Measurements from ENCODE around the gene SNX5. TPM values are rescaled to one million over a fixed set of nuclear protein-coding genes. Genes with fewer than 3 reads are reported as not detected.

Gene SNX5
- total RNA-seq, 4 donors from 2014 or later = 247 to 346 (median 270) TPM

GRCh38 chr20:17928211-17928611 lies 40.4 kb downstream of the SNX5 start:
- no peaks in the 10 kb centered on the region for H3K27me3 ChIP-seq
- DNase-seq = no peak
- H3K4me3 ChIP-seq (replicated peaks in 1 of 3) = no peak overlapping the region
- intact Hi-C loops (cut with DNase I) = no loop called here
- H3K36me3 ChIP-seq = no peaks in the 10 kb centered on the region
- no peaks in the 10 kb centered on the region for H3K9me3 ChIP-seq
- WGBS, 2 donors = 88 to 93% methylated on average over 7 of the region's 7 CpGs
- peaks cover 16 to 17% of the 10 kb centered on the region in 2 donors for H3K4me1 ChIP-seq
- TF ChIP-seq POLR2A (IDR thresholded peaks at IDR 0.05) (no peak), CTCF (IDR thresholded peaks at IDR 0.05) (no peak)
- H3K27ac ChIP-seq = peak overlapping the region; percentile 38 to 73 (median 59)

- TF ChIP-seq CTCF (IDR thresholded peaks at IDR 0.05) = no peak
- no peak for TF ChIP-seq POLR2A (IDR thresholded peaks at IDR 0.05)
- no peak for DNase-seq
- Histone ChIP-seq H3K36me3 (no peaks in the 10 kb centered on the region), H3K4me3 (replicated peaks in 1 of 3) (no peak overlapping the region), H3K9me3 (no peaks in the 10 kb centered on the region), H3K27ac (no peak overlapping the region), H3K27me3 (no peaks in the 10 kb centered on the region), H3K4me1 (peaks cover 16 to 17% of the 10 kb centered on the region in 2 donors)
- intact Hi-C loops (cut with DNase I) = no loop called here
- 57 to 75% methylated on average over 1 of the region's 1 CpG for WGBS, 2 donors
Observed at GRCh38 chr20:17925940-17926300, 42.7 kb downstream of the SNX5 start.

- WGBS, 2 donors = 70 to 71% methylated on average over 11 of the region's 11 CpGs
- TF ChIP-seq POLR2A (IDR thresholded peaks at IDR 0.05) (no peak), CTCF (IDR thresholded peaks at IDR 0.05) (no peak)
- no peak for DNase-seq
Observed at GRCh38 chr20:17925141-17925939, 43.3 kb downstream of the SNX5 start.

GRCh38 chr20:17921774-17922173 lies 46.8 kb downstream of the SNX5 start:
- intact Hi-C loops (cut with DNase I) = no loop called here
- H3K27me3 ChIP-seq = no peaks in the 10 kb centered on the region
- no peak overlapping the region for H3K4me3 ChIP-seq (replicated peaks in 1 of 3)
- DNase-seq = no peak
- no peaks in the 10 kb centered on the region for H3K36me3 ChIP-seq
- H3K9me3 ChIP-seq = no peaks in the 10 kb centered on the region
- no peaks in the 10 kb centered on the region for H3K4me1 ChIP-seq
- no peak overlapping the region for H3K27ac ChIP-seq
- 25 to 31% methylated on average over 1 of the region's 1 CpG for WGBS, 2 donors
- TF ChIP-seq CTCF (IDR thresholded peaks at IDR 0.05) (no peak), POLR2A (IDR thresholded peaks at IDR 0.05) (no peak)

More at GRCh38 chr20:17925141-17925939, 43.3 kb downstream of the SNX5 start:
- Histone ChIP-seq H3K36me3 (no peaks in the 10 kb centered on the region), H3K9me3 (no peaks in the 10 kb centered on the region), H3K27ac (no peak overlapping the region), H3K27me3 (no peaks in the 10 kb centered on the region), H3K4me3 (replicated peaks in 1 of 3) (no peak overlapping the region), H3K4me1 (peaks cover 16 to 17% of the 10 kb centered on the region in 2 donors)
- intact Hi-C loops (cut with DNase I) = no loop called here

GRCh38 chr20:17919149-17919548 lies 49.4 kb downstream of the SNX5 start:
- DNase-seq = no peak
- no peaks in the 10 kb centered on the region for H3K4me1 ChIP-seq
- H3K27ac ChIP-seq = no peak overlapping the region
- WGBS, 2 donors = 96% methylated on average over 8 of the region's 8 CpGs
- no peak overlapping the region for H3K4me3 ChIP-seq (replicated peaks in 1 of 3)
- intact Hi-C loops (cut with DNase I) = no loop called here
- no peaks in the 10 kb centered on the region for H3K27me3 ChIP-seq
- no peaks in the 10 kb centered on the region for H3K9me3 ChIP-seq
- H3K36me3 ChIP-seq = no peaks in the 10 kb centered on the region
- TF ChIP-seq CTCF (IDR thresholded peaks at IDR 0.05) (no peak), POLR2A (IDR thresholded peaks at IDR 0.05) (no peak)
